NAMALWA (cell line): ENCODE measurements around the gene ZNF106.

ENCODE experiments used
- DNase-seq: peaks from one replicate; pipeline ENCODE4 v3.0.0-alpha.2; 2015; ENCODE audit warnings: low spot score

The ZNF106 gene

DNA sequence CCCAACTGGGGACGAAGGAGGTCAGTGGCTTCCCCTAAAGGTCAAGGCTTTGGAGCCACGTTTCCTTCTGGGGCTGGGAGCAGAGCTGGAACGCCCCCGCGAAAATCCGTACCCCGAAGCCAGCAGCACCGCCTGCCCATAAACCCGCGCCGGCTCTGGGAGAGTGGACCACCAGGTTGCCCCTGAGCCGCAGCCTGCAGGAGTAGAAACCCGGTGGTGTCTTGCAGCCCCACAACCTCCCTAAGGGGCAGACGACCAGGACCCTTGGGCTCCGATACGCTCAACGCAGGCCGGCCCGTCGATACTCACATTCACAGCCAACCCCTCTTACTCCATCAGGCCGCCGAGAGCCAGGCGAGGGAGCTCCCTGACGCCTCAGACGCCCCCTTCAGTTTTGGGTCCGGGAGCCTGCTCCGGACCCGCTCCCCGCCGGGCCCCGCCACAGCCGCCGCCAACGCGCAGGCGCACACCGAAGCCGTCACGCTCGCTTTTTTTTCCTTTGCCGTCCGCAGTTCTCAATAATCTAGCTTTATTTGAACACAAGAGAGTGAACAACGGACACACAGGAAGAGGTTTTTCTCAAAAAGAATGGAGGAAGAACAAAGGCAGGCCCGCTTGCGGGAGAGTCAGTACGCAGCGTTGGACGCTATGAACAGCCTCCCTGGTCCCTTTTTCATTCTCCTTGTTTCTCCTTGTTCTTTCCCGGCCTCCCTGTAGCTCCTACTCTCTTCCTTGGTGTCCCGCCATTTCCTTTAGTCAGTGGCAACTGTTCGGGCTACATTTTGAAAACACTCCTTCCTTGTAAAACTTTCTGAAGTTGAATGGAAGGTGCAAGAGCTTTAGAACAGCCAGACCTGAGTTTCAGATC, at the start of gene ZNF106:
ZNF106 (minus strand) TSS at position 471 of the 868 bp plus-strand sequence. CDS start 18,852 bp downstream, outside the sequence.
- peak; percentile 97 for DNase-seq

DNA sequence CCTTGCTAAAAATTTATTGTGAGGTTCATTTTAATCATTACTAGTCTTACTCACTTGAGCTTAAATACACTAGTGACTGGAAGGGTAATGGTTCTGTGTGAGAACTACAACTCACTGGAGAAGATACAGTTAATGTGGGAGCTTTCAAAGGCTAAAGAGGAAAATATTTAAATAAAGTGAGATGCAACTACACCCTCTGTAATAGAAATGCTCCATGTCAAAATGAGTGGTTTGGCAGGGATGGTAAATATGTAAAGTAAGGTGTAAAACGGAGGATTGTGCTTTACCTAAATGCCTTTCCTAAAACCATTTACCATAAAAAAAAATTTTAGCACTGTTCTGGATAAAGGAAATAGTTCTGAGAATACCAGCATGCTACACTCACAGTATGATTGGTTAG, 42.3 kb upstream of the ZNF106 start:
- DNase-seq: no peak

GRCh38 chr15:42528970-42529369, 38.0 kb upstream of the ZNF106 start:
- no peak for DNase-seq

DNA sequence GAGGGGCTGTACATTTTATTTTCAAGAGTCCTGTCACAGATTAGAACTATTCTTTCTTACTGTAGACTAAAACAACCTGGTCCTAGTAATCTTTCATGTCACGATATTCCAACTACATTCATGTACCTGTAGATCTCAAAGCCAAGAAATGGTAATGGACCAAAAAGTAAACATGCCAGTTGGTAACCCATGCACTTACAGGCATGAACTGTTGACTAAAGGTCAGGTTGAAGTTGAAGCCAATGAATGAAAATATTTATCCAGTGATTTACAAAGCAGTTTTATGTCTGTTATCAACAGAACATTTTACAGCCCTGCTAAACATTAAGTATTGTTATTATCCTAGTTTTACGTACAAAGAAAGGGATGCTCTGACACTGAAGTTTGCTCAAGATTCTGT, 32.4 kb upstream of the ZNF106 start:
- DNase-seq: no peak

DNA sequence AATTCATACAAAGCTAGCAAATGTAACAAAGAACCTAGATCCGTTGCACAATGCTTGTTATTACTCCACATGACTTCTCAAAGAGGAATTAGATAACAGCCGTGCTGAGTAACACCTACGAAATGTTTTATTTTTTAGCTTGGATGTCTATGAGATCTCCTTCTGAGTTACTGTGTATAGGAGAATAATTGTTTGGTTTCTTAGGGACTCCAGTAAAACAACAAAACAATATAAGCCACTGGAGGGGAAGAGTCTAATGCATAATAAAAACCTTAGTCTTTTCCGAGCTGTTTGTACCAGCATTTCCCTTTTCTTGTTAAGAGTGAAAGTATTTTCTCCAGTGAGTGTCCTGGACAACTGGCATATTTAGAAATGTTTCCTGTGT, 20.1 kb upstream of the ZNF106 start:
- DNase-seq: no peak

DNA sequence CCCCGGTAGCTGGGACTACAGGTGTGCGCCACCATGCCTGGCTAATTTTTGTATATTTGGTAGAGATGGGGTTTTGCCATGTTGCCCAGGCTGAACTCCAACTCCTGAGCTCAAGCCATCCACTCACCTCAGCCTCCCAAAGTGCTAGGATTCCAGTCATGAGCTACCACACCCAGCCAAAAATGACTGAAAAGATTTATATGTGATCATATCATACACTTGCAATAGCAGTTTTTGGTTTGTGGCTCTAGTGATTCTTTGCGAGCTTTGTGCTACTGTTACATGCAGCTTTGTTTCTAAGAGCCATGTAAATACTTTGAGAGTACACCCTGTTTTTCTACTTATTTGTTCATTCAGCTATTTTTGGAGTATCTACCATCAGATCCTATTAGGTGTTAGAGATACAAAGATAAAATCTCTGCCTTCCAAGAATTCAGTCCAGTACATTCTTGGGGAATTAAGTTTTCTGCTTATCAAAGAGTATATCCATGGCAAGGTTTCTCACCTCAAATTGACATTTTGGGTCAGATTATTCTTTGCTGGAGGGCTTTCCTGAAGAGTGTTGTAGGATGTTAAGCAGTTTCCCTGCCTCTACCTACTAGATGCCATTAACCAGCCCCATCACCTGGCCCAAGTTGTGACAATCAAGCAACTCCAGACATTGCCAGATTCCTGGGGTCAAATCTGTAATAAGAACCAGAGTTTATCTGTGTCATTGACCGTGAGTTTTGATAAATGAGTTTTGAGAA, 19.5 kb upstream of the ZNF106 start:
- no peak for DNase-seq

GRCh38 chr15:42508263-42508690, 17.3 kb upstream of the ZNF106 start:
- no peak for DNase-seq

DNA sequence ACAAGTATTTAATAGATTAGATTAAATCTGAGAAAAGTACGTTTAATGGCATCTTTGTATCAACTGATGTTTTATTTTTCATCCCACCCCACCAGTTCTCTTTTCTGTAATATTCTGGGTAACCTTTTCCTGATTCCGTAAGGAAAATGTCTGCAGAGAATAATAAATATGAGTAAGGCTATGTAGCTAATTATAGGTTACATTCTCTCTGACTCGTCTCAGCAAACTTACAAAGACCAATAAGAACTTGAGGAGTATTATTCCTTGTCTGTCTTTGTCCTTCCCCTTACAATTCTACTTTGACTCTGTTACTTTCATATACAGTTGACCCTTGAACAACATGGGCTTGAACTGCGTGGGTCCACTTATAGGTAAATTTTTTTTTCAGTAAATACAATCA, 16.6 kb upstream of the ZNF106 start:
- no peak for DNase-seq

DNA sequence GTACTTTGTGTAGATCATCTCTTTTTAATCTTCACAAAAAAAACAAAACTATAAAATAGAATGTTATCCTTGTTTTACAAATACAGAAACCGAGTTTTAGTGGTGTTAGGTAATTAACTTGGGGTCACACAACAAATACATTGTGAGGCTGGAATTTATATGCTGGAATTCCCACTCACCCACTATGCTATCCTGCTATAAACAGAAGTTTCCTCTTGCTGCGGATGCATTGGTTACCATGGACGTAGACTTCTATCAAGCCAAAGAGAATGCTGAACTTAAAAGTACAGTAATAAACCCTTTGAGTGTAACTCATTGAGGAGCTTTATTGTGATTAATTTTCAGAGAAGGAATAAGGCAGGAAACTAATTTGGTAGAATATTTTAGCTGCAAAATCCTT, 13.7 kb upstream of the ZNF106 start:
- DNase-seq: peak; percentile 19

DNA sequence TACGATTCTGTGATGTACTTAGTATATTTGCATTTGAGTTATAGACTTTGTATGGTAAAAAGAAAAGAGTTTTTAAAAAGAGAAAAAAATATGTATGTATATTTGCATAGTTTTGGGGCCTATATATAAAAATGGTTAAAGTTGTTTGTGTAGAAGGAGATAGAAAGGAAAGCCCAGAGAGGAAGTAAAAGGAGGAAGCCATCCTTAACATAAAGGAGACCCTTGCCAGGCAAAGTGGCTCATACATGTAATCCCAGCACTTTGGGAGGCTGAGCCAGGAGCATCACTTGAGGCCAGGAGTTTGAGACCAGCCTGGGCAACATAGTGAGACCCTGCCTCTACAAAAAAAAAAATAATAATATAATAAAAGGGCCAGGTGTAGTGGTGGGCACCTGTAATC, 12.9 kb upstream of the ZNF106 start:
- DNase-seq: peak; percentile 21

GRCh38 chr15:42502477-42502876, 11.5 kb upstream of the ZNF106 start:
- DNase-seq: no peak

GRCh38 chr15:42499858-42500609, 9.1 kb upstream of the ZNF106 start:
- no peak for DNase-seq

GRCh38 chr15:42498212-42499068, 7.5 kb upstream of the ZNF106 start:
- no peak for DNase-seq

GRCh38 chr15:42495361-42496212, 4.6 kb upstream of the ZNF106 start, which contains the start of gene SNAP23:
Gene SNAP23 (plus strand): TSS chr15:42495634. CDS start chr15:42511847, 16,213 bp downstream.
- peak; percentile 90 for DNase-seq

- no peak for DNase-seq
Measured at GRCh38 chr15:42494998-42495360, 4.0 kb upstream of the ZNF106 start.

DNA sequence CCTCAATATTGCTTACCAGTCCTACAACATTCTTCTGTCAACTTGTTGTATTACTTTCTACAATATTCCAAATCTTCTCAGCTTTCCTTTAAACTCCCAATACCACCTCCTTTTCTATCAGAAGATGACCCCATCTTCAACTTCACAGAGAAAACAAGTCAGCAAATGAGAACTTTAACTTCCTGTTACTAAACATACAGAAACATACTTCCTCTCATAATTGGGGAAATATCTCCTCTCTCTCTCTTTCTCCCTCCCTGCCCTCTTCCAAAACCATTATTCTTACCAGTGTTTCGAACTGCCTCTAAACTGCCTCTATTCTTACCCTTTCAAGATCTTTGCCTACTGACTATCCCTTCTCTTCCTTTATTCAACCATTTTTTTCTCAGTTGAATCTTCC, 2.7 kb upstream of the ZNF106 start:
- peak; percentile 26 for DNase-seq

- DNase-seq: no peak
Measured at GRCh38 chr15:42491539-42492225, 741 bp upstream of the ZNF106 start.

DNA sequence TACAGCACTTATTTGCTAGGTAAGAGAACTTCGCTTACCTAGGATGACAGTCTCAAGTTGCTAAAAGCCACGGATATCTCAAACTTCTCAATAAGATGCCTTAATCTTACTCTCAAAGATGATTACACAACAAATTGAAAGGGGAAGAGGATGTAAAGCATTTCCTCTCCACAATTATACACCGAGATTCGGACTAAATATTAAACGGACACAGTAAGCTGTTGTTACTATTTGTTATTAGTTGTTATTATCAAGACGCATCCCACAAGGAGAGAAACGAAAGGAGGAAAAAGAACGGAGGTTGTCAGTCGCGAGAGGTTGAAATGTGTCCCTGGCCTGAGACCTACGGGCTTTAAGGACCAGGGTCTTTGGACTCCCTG, 660 bp downstream of the ZNF106 start:
- DNase-seq: peak; percentile 58

GRCh38 chr15:42483677-42484076, 7.3 kb downstream of the ZNF106 start:
- no peak for DNase-seq

GRCh38 chr15:42482701-42483100, 8.2 kb downstream of the ZNF106 start:
- DNase-seq: no peak
